Measurements from ENCODE around the gene SMIM23.

GRCh38 chr5:171762021-171762608, 23.5 kb upstream of the SMIM23 start:
- TF ChIP-seq CTCF (conservative IDR thresholded peaks at IDR 0.05; ENCODE audit: low read length) (no peak), EZH2phosphoT487 (IDR thresholded peaks at IDR 0.05; ENCODE audit: borderline replicate concordance, low read depth, low read length) (no peak)

Data from OCI-LY7 (cell line).